PFSK-1 (cell line): ENCODE measurements around the gene SMIM1.

Experiments used
- FOXP2 ChIP-seq: optimal IDR thresholded peaks from 2 replicates; pipeline ENCODE3; 2011; ENCODE audit warnings: borderline replicate concordance, control low read depth, inconsistent platforms; ENCODE audit not compliant: insufficient read depth; ENCODE audit errors: extremely low read length, extremely low read depth
- POLR2AphosphoS5 ChIP-seq: IDR thresholded peaks from 2 replicates; pipeline ENCODE4 v1.6.1; 2012; ENCODE audit warnings: low read depth, mild to moderate bottlenecking, control low read depth, low read length, moderate library complexity
- REST ChIP-seq, 2 experiments: IDR thresholded peaks; 2 replicates each; pipeline versions ENCODE4 v1.6.1 to v1.8.0; 2011 to 2012; ENCODE audit warnings: low read depth in 2 of 2, low read length in 2 of 2, control low read depth in 1 of 2, inconsistent platforms in 1 of 2, mild to moderate bottlenecking in 1 of 2, moderate library complexity in 1 of 2; ENCODE audit not compliant: insufficient read depth in 1 of 2
- SIN3A ChIP-seq: IDR thresholded peaks from 2 replicates; pipeline ENCODE4 v1.6.1; 2012; ENCODE audit warnings: mild to moderate bottlenecking, low read length, moderate library complexity, borderline replicate concordance; ENCODE audit not compliant: insufficient read depth
- TAF1 ChIP-seq: IDR thresholded peaks from 2 replicates; pipeline ENCODE4 v1.6.1; 2012; ENCODE audit warnings: low read length, control low read depth, borderline replicate concordance; ENCODE audit not compliant: insufficient read depth

Gene SMIM1

GRCh38 chr1:3741566-3742438 is 30.7 kb upstream of the SMIM1 start:
- TF ChIP-seq REST (IDR thresholded peaks at IDR 0.05; ENCODE audit: insufficient read depth in 1 of 2, low read depth in 2 of 2, low read length in 2 of 2) (no peak), FOXP2 (no peak), SIN3A (no peak), POLR2AphosphoS5 (no peak), TAF1 (no peak)

GRCh38 chr1:3742439-3743298 is 29.9 kb upstream of the SMIM1 start:
- TF ChIP-seq SIN3A: no peak
- TF ChIP-seq FOXP2: no peak
- no peak for TF ChIP-seq REST (IDR thresholded peaks at IDR 0.05; ENCODE audit: insufficient read depth in 1 of 2, low read depth in 2 of 2, low read length in 2 of 2)
- no peak for TF ChIP-seq TAF1
- TF ChIP-seq POLR2AphosphoS5: no peak

GRCh38 chr1:3743421-3743820 is 29.1 kb upstream of the SMIM1 start:
- TF ChIP-seq SIN3A (no peak), TAF1 (no peak), FOXP2 (no peak), REST (IDR thresholded peaks at IDR 0.05; ENCODE audit: insufficient read depth in 1 of 2, low read depth in 2 of 2, low read length in 2 of 2) (no peak), POLR2AphosphoS5 (no peak)

- TF ChIP-seq REST (IDR thresholded peaks at IDR 0.05; ENCODE audit: insufficient read depth in 1 of 2, low read depth in 2 of 2, low read length in 2 of 2) (no peak), TAF1 (no peak), SIN3A (no peak), FOXP2 (no peak), POLR2AphosphoS5 (no peak)
Measured at GRCh38 chr1:3743826-3744225, 28.7 kb upstream of the SMIM1 start.
